Measurements from ENCODE around the gene DAGLA.

Gene DAGLA

GRCh38 chr11:61702701-61703312 is 22.6 kb downstream of the DAGLA start:
- DNase-seq, result no peak
- Histone ChIP-seq H3K27me3 (no peaks in the 10 kb centered on the region), H3K9me3 (no peaks in the 10 kb centered on the region), H3K4me1 (no peaks in the 10 kb centered on the region), H3K4me3 (ENCODE audit: low read depth, low read length) (no peak overlapping the region), H3K36me3 (no peaks in the 10 kb centered on the region)
- TF ChIP-seq, protein P1, sequence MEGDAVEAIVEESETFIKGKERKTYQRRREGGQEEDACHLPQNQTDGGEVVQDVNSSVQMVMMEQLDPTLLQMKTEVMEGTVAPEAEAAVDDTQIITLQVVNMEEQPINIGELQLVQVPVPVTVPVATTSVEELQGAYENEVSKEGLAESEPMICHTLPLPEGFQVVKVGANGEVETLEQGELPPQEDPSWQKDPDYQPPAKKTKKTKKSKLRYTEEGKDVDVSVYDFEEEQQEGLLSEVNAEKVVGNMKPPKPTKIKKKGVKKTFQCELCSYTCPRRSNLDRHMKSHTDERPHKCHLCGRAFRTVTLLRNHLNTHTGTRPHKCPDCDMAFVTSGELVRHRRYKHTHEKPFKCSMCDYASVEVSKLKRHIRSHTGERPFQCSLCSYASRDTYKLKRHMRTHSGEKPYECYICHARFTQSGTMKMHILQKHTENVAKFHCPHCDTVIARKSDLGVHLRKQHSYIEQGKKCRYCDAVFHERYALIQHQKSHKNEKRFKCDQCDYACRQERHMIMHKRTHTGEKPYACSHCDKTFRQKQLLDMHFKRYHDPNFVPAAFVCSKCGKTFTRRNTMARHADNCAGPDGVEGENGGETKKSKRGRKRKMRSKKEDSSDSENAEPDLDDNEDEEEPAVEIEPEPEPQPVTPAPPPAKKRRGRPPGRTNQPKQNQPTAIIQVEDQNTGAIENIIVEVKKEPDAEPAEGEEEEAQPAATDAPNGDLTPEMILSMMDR (IDR thresholded peaks at IDR 0.05; ENCODE audit: low read depth, low read length), result no peak

GRCh38 chr11:61704838-61705237 is 24.6 kb downstream of the DAGLA start:
- Histone ChIP-seq H3K9me3 (no peaks in the 10 kb centered on the region), H3K36me3 (no peaks in the 10 kb centered on the region), H3K4me3 (ENCODE audit: low read depth, low read length) (no peak overlapping the region), H3K4me1 (no peaks in the 10 kb centered on the region), H3K27me3 (no peaks in the 10 kb centered on the region)
- DNase-seq, result no peak
- TF ChIP-seq, protein P1 (IDR thresholded peaks at IDR 0.05; ENCODE audit: low read depth, low read length), result no peak

DNA sequence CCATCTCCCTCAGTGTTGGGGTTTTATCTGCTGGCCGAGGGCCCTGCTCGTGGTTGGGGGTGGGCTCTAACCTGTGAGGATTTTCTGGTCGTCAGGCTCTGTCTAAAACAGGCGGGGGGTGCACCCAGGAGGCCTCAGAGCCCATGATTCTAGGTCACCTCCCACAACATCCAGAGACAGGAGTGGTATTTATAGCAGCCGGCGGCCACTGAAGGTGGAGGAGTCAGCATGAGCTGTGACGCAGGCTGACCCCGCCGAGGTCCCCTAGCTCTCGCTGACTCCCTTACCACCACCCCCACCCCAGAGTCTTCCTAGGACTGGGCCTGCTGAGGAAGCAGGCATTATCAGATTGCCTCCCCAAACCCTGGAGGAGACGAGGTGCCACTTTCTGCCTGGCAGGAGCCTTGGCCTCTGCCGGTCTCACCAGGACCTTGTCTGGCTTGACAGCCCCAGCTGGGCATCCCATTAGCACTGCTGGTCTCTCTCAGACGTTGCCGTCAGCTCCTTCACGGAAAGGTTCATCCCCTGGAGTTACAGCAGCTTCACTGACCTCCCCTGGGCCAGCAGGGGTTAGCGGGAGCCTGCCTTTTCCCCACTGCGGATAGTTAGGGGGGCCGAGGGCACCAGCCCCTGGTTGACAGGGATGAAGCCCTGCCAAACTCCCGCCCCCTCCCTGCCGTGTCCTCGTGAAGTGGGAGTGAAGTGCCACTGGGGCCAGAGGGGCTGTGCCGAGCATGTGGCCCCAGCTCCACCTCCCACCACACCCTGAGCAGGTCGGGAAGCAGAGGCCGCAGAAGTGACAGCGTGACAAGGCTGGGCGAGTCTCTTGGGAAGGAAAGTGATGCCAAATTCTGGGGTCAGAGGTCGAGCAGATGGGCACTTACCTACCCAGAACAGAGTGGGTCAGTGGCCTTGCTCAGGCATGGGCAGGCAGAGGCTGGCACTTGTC is 26.5 kb downstream of the DAGLA start:
- no peaks in the 10 kb centered on the region for H3K36me3 ChIP-seq
- no peak for DNase-seq
- no peak overlapping the region for H3K4me3 ChIP-seq (ENCODE audit: low read depth, low read length)
- TF ChIP-seq, protein P1 (IDR thresholded peaks at IDR 0.05; ENCODE audit: low read depth, low read length), result no peak
- H3K4me1 ChIP-seq, result no peaks in the 10 kb centered on the region
- no peaks in the 10 kb centered on the region for H3K9me3 ChIP-seq
- H3K27me3 ChIP-seq, result no peaks in the 10 kb centered on the region

- H3K4me3 ChIP-seq (ENCODE audit: low read depth, low read length), result no peak overlapping the region
- no peaks in the 10 kb centered on the region for H3K36me3 ChIP-seq
- no peaks in the 10 kb centered on the region for H3K27me3 ChIP-seq
- no peaks in the 10 kb centered on the region for H3K9me3 ChIP-seq
- no peaks in the 10 kb centered on the region for H3K4me1 ChIP-seq
- TF ChIP-seq, protein P1 (IDR thresholded peaks at IDR 0.05; ENCODE audit: low read depth, low read length), result no peak
- no peak for DNase-seq
Measured at GRCh38 chr11:61707574-61707973, 27.4 kb downstream of the DAGLA start.

- Histone ChIP-seq H3K4me1 (no peaks in the 10 kb centered on the region), H3K27me3 (no peaks in the 10 kb centered on the region), H3K9me3 (no peaks in the 10 kb centered on the region), H3K4me3 (ENCODE audit: low read depth, low read length) (no peak overlapping the region), H3K36me3 (no peaks in the 10 kb centered on the region)
- TF ChIP-seq, protein P1 (IDR thresholded peaks at IDR 0.05; ENCODE audit: low read depth, low read length), result no peak
- DNase-seq, result no peak
Measured at GRCh38 chr11:61709110-61709509, 28.9 kb downstream of the DAGLA start.

- no peaks in the 10 kb centered on the region for H3K36me3 ChIP-seq
- no peak overlapping the region for H3K4me3 ChIP-seq (ENCODE audit: low read depth, low read length)
- DNase-seq, result no peak
- no peaks in the 10 kb centered on the region for H3K9me3 ChIP-seq
- TF ChIP-seq, protein P1 (IDR thresholded peaks at IDR 0.05; ENCODE audit: low read depth, low read length), result no peak
- H3K4me1 ChIP-seq, result no peaks in the 10 kb centered on the region
- H3K27me3 ChIP-seq, result no peaks in the 10 kb centered on the region
Measured at GRCh38 chr11:61709572-61709971, 29.4 kb downstream of the DAGLA start.
